DMS 273 (cell line): ENCODE data around the gene ARHGAP26.
A peak's percentile ranks its signal among the peaks of the same experiment; 100 is the strongest.

ENCODE experiments used
- DNase-seq: peaks from one replicate; lab custom pipeline; 2025; ENCODE audit not compliant: unreplicated experiment; lab: John Stamatoyannopoulos, UW

The ARHGAP26 gene

GRCh38 chr5:142896325-142897007 is 126.3 kb downstream of the ARHGAP26 start:
- DNase-seq: no peak

GRCh38 chr5:142897328-142897727 is 127.2 kb downstream of the ARHGAP26 start:
- no peak for DNase-seq

- DNase-seq: no peak
Observed at GRCh38 chr5:142900927-142901326, 130.8 kb downstream of the ARHGAP26 start.

- no peak for DNase-seq
Observed at GRCh38 chr5:142901476-142902185, 131.5 kb downstream of the ARHGAP26 start.

- no peak for DNase-seq
Observed at GRCh38 chr5:142902186-142902965, 132.2 kb downstream of the ARHGAP26 start.

GRCh38 chr5:142904416-142904815 is 134.2 kb downstream of the ARHGAP26 start:
- no peak for DNase-seq

- DNase-seq: no peak
Observed at GRCh38 chr5:142905348-142905747, 135.2 kb downstream of the ARHGAP26 start.

- peak; percentile 94 for DNase-seq
Observed at GRCh38 chr5:142906863-142907671, 136.9 kb downstream of the ARHGAP26 start.

- no peak for DNase-seq
Observed at GRCh38 chr5:142908659-142909058, 138.5 kb downstream of the ARHGAP26 start.

GRCh38 chr5:142910128-142910527 is 140.0 kb downstream of the ARHGAP26 start:
- no peak for DNase-seq

GRCh38 chr5:142911170-142911569 is 141.0 kb downstream of the ARHGAP26 start:
- DNase-seq: no peak

- no peak for DNase-seq
Observed at GRCh38 chr5:142911775-142912174, 141.6 kb downstream of the ARHGAP26 start.

GRCh38 chr5:142913728-142914338 is 143.7 kb downstream of the ARHGAP26 start:
- DNase-seq: no peak

- DNase-seq: no peak
Observed at GRCh38 chr5:142915038-142915437, 144.9 kb downstream of the ARHGAP26 start.

- DNase-seq: peak; percentile 73
Observed at GRCh38 chr5:142915813-142916424, 145.7 kb downstream of the ARHGAP26 start.

- no peak for DNase-seq
Observed at GRCh38 chr5:142918959-142919635, 148.9 kb downstream of the ARHGAP26 start.

- DNase-seq: no peak
Observed at GRCh38 chr5:142920849-142921612, 150.9 kb downstream of the ARHGAP26 start.

- peak; percentile 77 for DNase-seq
Observed at GRCh38 chr5:142922223-142922952, 152.2 kb downstream of the ARHGAP26 start.
